HG03565 (cell line): ENCODE measurements around the gene TAF9.
"Not testable (repeated sequence)": the region's sequence is repeated elsewhere in the genome, so short reads cannot be mapped to it uniquely, and the experiment has no call there.

Source experiments
- ATAC-seq: cut with Tn5 transposase; IDR thresholded peaks from one replicate; pipeline ENCODE4 v1.9.1; 2021; ENCODE audit warnings: mild to moderate bottlenecking, moderate library complexity; ENCODE audit not compliant: unreplicated experiment

TAF9 gene, protein sequence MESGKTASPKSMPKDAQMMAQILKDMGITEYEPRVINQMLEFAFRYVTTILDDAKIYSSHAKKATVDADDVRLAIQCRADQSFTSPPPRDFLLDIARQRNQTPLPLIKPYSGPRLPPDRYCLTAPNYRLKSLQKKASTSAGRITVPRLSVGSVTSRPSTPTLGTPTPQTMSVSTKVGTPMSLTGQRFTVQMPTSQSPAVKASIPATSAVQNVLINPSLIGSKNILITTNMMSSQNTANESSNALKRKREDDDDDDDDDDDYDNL

DNA sequence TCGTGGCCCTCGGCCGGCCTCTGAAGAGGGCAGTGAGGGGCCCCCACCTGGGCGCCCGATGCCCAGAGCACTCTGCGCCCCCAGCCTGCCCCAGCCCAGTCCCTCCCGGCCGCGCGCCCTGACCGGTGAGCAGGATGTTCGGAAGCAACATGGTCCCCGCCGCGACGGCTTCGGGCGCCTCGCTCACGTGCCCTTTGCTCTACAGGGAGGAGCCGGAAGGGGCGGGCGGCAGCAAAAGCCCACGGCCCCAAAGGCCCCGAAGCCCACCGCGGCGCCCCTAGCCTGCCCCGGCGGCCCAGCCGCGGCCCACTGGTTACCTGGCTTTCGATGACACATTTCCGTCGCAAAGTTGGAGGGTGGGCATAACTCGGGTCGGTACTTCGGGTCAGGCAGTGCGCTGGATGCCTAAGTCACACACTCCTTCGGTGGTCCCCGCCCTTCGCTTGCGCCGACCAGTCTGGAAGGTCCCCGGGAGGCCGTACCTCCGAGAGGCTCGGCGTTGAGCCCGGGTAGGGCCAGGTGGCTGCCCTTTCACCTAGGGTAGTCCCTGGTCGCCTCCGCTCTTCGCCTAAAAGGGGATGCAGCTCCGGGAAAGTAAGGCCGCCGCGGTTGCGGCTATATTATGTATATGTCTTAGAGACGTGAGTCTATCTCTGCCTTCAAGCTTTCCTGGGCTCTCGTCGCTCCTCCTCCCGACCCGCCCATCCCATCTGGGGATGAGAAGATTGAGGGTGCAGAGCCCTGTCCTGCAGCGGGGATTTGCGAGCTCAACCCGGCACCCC, at the start of gene TAF9, which contains the start of the genes AK6 and RAD17:
Gene TAF9 (minus strand): TSS at position 181 of the 782 bp plus-strand sequence. CDS start 3,783 bp downstream, outside the sequence.
Gene AK6 (minus strand): TSS at position 181 of the 782 bp plus-strand sequence. CDS start 30 bp downstream, at position 151.
Gene RAD17 (plus strand): TSS at position 479 of the 782 bp plus-strand sequence. CDS start 2,391 bp downstream, outside the sequence.
- peak; percentile 69 for ATAC-seq

DNA sequence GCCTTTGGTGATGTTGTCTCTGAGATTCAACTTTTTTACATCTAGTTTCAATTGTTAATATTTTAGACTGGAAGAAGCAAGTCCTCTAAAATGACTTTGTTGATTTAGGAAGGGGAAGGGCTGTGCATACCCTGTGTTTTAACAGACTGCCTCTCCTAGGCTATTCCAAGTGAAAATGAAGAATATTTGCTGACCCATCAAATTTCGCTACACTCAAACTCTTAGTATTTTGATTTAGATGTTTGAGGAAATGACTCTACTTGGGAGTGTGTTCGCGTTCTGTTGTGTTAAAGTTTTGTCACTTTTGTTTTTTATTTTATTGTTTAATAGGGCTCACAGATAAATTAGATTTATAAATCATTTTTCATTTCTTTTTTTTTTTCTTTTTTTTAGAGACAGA, 49.2 kb upstream of the TAF9 start:
- no peak for ATAC-seq

DNA sequence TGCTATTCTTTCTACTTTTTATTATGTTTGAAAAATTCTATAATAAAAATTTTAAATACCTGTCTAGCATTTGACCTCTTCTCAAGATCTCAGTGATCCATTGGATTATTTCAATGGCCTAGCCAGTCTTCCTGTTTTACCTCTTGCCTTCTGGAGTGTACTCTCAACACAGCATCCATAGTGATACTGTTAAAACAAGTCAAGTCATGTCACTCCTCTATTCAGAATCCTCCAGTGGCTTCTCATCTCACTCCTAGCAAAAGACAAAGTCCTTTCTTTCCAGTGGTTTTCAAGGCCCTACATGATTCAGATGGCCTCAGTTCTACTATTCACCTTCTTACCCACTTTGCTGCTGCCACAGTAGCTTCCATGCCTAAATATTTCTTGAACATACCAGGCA, 47.4 kb upstream of the TAF9 start:
- no peak for ATAC-seq

DNA sequence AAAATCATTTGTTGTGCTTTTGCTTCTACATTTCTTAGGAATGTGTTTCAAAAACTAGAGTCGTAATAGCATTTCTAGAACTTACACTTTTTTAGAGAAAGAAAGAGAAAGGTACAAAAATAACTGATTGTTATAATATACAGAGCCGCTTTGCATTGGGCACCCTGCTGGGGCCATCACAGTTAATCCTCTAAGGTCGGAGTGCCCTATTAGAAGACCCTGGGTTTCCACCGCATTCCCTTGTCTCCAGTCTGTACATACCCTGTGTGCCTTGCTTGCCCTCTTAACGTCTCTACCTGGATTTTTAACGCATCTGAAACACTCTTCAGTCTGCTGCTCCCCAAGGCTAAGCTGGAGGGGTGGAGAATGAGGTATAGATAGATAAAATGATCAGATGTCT, 46.9 kb upstream of the TAF9 start:
- ATAC-seq = no peak

DNA sequence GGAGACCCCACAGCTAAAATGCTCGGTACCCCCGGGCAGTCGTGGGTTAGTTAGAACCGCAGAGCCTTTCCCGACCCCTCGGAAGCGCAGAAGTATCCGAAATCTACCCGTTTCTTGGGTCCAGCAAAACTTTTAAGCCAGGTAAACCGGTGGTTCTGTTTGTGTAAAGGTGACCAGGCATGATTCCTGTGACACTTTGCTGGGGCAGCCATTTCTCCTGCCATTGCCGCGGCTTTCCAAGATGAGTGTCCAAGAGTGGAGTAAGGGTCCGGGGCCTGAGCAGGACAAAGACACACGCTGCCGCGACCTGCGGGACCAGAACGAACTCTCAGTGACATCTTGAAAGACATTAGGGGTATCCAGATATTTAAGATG, 46.3 kb upstream of the TAF9 start:
- no peak for ATAC-seq

DNA sequence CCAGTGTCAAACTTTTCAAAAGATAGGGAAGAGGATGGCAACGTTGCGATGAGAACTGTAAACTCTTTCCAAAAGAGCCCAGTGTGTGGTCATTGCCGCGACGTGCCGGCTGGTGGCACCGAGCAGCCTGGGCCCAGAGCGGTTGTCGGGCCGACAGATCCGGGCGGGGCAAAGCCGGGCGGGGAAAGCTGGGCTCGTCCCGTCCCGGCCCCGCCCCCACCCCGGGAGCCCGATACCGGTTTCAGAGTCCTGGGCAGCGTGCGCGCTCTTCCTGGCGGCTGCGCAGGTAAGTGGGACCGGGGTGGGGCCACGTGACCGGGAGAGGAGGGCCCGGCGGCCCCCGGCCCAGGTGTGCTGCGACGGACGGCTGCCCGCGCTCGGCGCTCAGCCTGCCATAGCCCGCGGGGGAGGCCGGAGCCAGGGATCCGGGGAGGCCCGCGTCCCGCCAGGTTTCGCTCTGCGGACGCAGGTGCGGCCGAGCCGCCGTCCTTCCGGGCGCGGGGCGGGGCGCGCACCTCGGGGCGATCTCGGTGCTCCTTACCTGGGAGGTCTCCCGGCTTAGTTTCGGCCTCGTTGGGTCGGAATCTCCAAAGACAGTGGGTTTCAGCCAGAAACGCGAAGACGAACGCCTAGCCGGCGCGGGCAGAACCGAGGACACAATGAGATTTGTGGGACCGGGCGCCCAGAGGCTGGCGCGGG, 45.7 kb upstream of the TAF9 start, which contains the start of gene MARVELD2:
Gene MARVELD2 (plus strand): TSS at position 232 of the 699 bp plus-strand sequence. CDS start 4,270 bp downstream, outside the sequence.
- ATAC-seq = peak; percentile 57

DNA sequence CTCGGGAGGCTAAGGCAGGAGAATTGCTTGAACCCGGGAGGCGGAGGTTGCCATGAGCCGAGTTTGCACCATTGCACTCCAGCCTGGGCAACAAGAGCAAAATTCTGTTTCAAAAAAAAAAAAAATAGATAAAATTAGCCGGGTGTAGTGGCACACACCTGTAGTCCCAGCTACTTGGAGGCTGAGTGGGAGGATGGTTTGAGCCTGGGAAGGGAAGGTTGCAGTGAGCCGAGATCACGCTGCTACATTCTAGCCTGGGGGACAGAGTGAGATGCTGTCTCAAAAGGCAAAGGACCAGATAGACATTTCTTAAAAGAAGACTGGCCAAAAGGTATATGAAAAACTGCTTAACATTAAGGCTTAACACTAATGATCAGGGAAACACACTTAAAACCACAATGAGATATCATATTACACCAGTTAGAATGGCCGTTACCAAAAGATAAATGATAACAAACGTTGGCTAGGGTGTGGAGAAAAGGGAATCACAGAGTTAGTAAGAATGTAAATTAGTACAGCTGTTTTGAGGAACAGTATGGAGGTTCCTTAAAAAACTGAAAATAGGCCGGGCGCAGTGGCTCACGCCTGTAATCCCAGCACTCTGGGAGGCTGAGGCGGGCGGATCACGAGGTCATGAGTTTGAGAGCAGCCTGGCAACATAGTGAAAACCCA, 35.5 kb upstream of the TAF9 start:
- no peak for ATAC-seq

DNA sequence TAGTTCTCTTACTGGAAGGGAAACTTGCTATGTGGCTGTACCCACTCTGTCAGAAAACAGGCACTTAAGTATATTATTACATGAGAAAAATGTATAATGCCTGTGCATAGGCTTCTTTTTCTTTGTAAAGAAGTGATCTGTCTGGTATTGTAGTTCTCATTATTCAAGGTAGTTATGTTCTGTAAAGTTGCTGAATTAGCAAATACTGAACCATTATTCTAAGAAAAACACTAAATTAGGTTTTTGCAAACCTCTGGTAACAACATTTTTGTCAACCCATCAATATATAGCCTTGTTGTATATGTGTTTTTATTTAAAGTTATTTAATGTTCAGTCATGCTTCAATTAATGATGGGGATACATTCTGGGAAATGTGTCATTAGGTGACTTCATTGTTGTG, 9.1 kb upstream of the TAF9 start:
- no peak for ATAC-seq

DNA sequence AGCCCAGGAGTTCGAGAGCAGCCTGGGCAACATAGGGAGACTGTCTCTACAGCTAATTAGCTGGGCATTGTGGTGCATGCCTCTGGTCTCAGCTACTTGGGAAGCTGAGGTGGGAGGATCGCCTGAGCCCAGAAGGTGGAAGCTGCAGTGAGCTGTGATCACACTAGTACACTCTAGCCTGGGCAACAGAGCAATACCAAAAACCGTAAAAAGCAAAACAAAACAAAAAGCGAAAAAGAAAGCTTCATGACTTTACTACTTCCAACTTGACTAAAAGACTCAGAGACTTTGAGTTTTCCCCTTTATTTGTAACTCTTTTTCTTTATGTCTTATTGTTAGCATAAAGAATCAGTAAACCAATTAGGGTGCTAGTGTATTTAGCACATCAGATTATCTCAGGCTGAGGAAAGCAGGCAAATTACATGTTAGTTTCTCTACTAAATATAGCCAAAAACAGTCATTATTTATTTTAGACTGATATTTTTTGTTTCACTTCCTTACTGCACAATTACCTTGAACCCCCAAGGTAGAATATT, 5.7 kb upstream of the TAF9 start:
- peak; percentile 59 for ATAC-seq

DNA sequence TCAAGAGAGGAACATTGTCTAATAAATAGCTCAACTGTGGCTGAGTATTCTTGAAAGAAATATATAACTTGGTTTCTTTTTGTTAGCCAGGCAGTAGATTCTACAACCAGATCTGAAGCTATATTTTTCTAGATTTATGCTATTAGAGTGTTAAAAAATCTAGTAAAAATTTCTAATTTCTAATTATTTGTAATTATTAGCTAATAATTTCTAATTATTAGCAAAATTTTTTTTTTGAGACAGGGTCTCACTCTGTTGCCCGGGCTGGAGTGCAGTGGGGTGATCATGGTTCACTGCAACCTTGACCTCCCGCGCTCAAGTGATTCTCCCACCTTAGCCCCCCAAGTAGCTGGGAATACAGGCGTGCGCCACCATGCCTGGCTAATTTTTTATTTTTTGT, 3.1 kb upstream of the TAF9 start:
- no peak for ATAC-seq

DNA sequence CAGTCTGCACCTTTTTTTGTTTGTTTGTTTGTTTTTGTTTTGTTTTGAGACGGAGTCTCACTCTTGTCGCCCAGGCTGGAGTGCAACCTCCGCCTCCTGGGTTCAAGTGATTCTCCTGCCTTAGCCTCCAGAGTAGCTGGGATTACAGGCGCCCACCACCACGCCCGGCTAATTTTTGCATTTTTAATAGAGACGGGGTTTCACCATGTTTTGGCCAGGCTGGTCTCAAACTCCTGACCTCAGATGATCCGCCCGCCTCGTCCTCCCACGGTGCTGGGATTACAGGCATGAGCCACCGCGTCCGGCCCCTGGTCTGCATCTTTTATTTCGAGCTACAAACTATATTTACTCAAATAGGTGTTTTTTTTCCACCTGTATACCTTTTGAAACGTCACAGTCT, 1.0 kb upstream of the TAF9 start:
- not testable (repeated sequence) for ATAC-seq

DNA sequence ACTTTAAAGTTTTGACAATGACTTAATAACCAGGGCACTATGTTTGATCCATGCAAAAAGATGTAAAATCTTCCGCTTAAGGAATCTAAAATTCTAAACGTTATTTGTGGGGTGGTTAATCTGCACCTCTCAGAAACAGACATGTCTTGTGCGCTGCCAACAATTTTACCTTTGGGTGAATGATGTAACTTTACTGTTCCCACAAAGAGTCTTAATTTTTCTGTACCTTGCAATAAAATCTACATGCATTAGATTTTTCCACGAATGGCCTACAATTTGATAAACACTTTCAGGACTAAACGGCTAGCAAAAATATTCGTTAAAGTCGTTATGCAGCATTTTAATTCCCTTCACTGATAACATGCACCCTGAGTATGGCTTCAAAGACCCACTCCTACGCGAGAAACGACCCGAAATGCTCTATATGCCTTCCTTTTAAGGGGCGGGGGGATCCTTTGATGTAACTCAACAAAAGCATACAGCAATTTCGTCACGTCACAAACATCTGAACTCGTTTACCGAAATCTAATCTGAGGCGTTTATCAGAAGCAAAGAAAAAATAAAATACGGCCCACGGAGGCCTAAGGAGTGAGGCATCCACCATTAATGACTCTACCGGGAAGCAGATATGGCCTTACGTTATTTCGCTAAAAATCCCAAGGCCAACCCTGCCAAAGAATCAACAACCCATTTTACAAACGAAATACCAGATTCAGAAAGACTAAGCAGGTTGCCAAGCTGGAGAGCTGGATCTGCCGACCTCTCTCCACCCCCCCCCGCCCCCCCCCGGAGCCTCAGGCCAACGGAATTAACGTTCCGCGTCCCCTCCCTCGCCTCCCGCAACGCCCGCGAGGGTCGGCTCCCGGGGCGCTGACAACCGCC, 621 bp downstream of the TAF9 start:
- no peak for ATAC-seq

DNA sequence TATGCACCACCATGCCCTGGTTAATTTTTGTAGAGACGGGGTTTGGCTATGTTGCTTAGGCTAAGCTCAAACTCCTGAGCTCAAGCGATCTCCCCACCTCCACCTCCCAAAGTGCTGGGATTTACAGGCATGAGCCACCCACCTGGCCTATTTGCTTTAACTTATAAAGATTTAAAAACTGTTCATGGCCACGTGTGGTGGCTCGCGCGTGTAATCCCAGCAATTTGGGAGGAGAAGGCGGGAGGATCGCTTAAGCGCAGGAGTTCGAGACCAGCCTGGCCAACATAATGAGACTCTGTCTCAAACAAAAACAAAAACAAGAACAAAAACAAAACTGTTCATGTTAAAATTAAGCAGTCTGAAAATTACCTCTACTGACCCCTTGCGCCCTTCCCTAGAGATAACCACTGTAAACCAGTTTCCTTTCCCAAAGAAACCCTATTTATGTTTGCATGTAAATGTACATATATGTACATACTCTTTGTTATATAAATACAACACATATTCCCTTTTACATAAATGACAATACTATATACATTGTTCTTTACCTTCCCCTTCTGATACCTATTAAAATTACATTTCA, 1.5 kb downstream of the TAF9 start:
- no peak for ATAC-seq

DNA sequence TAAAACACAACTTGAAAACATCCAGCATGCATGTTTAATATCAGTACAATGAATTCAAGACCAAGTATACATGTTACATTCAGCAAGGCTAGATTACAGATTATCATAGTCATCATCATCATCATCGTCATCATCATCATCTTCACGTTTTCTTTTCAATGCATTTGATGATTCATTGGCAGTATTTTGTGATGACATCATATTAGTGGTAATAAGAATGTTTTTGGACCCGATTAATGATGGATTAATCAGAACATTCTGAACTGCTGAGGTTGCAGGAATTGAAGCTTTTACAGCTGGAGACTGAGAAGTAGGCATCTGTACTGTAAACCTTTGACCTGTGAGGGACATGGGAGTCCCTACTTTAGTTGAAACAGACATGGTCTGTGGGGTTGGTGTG, 4.5 kb downstream of the TAF9 start:
- no peak for ATAC-seq

DNA sequence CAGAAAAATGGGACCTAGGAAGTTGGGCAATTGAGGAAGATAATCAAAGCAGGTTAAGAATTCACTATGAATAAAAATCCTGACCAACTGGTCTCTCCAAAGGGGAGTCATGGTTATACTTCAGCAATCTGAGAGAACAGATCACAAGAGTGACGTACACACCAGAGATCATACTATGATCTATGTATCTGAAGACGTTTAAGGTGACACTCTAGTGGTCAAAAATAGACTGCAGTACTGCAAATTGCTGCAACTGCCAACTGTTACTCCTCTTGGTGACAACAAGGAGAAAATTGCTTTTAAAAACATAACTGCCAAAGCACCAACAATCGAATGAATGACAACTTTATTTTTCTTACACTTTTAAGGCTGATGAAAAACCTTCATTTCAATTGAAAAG, 4.9 kb downstream of the TAF9 start:
- ATAC-seq = no peak

DNA sequence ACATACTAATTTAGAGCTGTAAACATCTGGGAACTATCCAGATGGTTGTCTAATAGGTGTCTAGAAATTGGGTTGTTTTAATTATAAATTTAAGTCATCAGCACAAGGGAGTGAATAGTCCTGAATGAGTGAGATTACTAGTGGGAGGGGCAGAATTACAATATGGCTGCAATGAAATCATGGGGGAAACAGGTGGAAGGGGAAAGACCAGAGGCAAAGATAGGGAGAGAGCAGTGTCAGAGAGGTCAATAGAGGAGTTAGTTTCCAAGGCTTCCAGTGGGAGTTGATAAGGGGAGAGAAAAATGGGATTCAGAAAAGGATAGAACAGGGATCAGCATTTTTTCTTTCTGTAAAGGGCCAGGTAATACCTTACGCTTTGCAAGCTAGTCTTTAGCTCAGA, 8.9 kb downstream of the TAF9 start:
- no peak for ATAC-seq

DNA sequence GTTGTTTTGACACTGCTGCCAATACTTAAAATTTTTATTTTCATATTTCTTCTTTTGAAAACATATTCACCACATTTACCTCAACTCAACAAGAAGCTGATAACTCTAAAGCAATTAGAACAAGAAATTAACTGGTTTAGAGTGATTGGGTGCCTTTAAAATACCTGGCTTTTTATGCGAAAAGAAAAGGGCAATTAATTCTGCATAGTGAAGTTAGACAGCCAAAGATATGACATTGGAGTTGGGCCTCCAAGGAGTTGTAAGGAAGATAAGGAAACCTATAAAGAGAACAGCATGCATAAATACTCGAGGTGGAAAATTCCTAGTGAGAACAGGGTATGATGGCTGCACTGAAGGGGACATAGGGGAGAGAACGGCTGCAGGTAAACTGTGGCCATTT, 9.6 kb downstream of the TAF9 start:
- no peak for ATAC-seq

DNA sequence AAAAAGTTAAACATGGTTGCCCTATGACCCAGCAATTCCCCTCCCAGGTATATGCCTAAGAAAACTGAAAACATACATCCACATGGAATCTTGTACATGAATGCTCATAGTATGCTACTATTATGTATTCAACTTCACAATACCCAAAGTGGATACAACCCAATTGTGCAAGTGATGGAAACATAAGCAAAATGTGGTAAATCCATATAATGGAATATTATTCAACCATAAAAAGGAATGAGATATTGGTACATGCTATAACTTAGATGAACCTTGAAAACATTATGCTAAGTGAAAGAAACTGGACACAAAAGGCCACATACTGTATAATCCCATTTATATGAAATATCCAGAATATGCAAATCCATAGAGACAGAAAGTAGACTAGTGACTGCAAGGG, 18.7 kb downstream of the TAF9 start:
- ATAC-seq = no peak

DNA sequence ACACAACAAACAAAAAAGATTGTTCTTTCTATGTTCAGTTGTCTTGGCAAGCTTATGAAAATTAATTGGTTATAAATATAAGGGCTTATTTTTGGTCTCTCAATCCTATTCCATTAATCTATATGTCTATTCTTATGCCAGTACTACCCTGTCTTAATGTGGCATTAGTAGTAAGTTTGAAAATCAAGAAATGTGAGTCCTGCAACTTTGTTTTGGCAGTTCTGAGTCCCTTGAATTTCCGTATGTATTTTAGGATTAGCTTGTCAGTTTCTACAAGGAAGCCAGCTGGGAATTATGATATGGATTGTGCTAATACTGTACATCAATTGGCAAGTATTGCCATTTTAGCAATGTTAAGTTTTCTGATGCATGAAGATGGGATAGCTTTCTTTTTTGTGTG, 26.2 kb downstream of the TAF9 start:
- ATAC-seq = no peak
